Adrenal gland (tissue), 5 donors: ENCODE results near the gene RPS6KL1.

Experiments used
- CTCF ChIP-seq, 6 experiments: fragments of 450-650 bp in 4 of 6; fragments of 200-600 bp in 2 of 6; sonication (generic) in 1 of 6; IDR thresholded peaks; 1 replicate in 5 of 6; 2 replicates in 1 of 6; pipeline versions ENCODE4 v1.5.1 to v1.8.0; 2016 to 2021; ENCODE audit warnings: antibody characterized with exemption in 6 of 6, mild to moderate bottlenecking in 2 of 6, moderate library complexity in 1 of 6
- POLR2A ChIP-seq, 2 donors: fragments of 450-650 bp; IDR thresholded peaks; one replicate each; pipeline ENCODE4 v1.6.1; 2017; ENCODE audit warnings: antibody characterized with exemption in 2 of 2, mild to moderate bottlenecking in 2 of 2, moderate library complexity in 1 of 2
- donor health status: DM: no; HTN: no; CAD: no.

GRCh38 chr14:74908861-74909341 lies 14.2 kb downstream of the RPS6KL1 start:
- TF ChIP-seq POLR2A (IDR thresholded peaks at IDR 0.05) (no peak), CTCF (IDR thresholded peaks at IDR 0.05) (no peak)
